Skeletal muscle tissue (tissue), 4 donors: ENCODE measurements around the gene DVL3. TPM values are rescaled to one million over a fixed set of nuclear protein-coding genes. Genes with fewer than 3 reads are reported as not detected.
A peak's percentile ranks its signal among the peaks of the same experiment; 100 is the strongest.
"Not testable (repeated sequence)": the region's sequence is repeated elsewhere in the genome, so short reads cannot be mapped to it uniquely, and the experiment has no call there.

Experiments
- H3K27ac ChIP-seq: one replicate; pipeline ENCODE4 v1.7.0; 2013; ENCODE audit warnings: mild to moderate bottlenecking, low read depth, low read length, inconsistent platforms
- H3K27me3 ChIP-seq, 3 donors: one replicate each; pipeline ENCODE4 v1.7.0; 2013; ENCODE audit warnings: low read length in 3 of 3; ENCODE audit not compliant: control insufficient read depth in 3 of 3, insufficient read depth in 3 of 3
- H3K36me3 ChIP-seq, 3 donors: one replicate each; pipeline ENCODE4 v1.7.0; 2013; ENCODE audit warnings: low read length in 3 of 3; ENCODE audit not compliant: control insufficient read depth in 3 of 3, insufficient read depth in 3 of 3
- H3K4me1 ChIP-seq, 3 donors: one replicate each; pipeline ENCODE4 v1.7.0; 2013; ENCODE audit warnings: low read length in 3 of 3, mild to moderate bottlenecking in 3 of 3; ENCODE audit not compliant: control insufficient read depth in 3 of 3, insufficient read depth in 3 of 3
- H3K4me3 ChIP-seq, 3 donors: one replicate each; pipeline ENCODE4 v1.7.0; 2013; ENCODE audit warnings: low read length in 3 of 3
- H3K9ac ChIP-seq, 3 donors: one replicate each; pipeline ENCODE4 v1.7.0; 2013; ENCODE audit warnings: low read length in 3 of 3, mild to moderate bottlenecking in 3 of 3, moderate library complexity in 2 of 3, low read depth in 1 of 3
- H3K9me3 ChIP-seq, 3 donors: one replicate each; pipeline ENCODE4 v1.7.0; 2013; ENCODE audit warnings: low read length in 3 of 3; ENCODE audit not compliant: control insufficient read depth in 3 of 3
- total RNA-seq: library from RNA; depleted of rRNA; stranded (reverse); fragments of >200 nt; gene quantifications from one replicate; pipeline ENCODE4 v1.2.3, GENCODE V29; 2014
- donor health status: Osteomylitis.

Gene DVL3
- total RNA-seq, 1 donor from 2014 or later, result 23.5 TPM

DNA sequence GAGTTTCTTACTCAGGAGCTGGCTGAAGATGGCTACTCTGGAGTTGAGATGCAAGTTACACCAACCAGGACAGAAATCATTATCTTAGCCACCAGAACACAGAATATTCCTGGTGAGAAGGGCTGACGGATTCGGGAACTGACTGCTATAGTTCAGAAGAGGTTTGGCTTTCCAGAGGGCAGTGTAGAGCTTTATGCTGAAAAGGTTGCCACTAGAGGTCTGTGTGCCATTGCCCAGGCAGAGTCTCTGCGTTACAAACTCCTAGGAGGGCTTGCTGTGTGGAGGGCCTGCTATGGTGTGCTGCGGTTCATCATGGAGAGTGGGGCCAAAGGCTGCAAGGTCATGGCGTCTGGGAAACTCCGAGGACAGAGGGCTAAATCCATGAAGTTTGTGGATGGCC is 5.4 kb upstream of the DVL3 start:
- not testable (repeated sequence) for H3K9ac ChIP-seq, H3K27ac ChIP-seq, H3K9me3 ChIP-seq, H3K4me3 ChIP-seq, H3K27me3 ChIP-seq
- Histone ChIP-seq H3K4me1 (peaks cover 19 to 24% (median 22%) of the 10 kb centered on the region in 3 donors), H3K36me3 (peaks cover 6 to 13% (median 7%) of the 10 kb centered on the region in 3 donors)

DNA sequence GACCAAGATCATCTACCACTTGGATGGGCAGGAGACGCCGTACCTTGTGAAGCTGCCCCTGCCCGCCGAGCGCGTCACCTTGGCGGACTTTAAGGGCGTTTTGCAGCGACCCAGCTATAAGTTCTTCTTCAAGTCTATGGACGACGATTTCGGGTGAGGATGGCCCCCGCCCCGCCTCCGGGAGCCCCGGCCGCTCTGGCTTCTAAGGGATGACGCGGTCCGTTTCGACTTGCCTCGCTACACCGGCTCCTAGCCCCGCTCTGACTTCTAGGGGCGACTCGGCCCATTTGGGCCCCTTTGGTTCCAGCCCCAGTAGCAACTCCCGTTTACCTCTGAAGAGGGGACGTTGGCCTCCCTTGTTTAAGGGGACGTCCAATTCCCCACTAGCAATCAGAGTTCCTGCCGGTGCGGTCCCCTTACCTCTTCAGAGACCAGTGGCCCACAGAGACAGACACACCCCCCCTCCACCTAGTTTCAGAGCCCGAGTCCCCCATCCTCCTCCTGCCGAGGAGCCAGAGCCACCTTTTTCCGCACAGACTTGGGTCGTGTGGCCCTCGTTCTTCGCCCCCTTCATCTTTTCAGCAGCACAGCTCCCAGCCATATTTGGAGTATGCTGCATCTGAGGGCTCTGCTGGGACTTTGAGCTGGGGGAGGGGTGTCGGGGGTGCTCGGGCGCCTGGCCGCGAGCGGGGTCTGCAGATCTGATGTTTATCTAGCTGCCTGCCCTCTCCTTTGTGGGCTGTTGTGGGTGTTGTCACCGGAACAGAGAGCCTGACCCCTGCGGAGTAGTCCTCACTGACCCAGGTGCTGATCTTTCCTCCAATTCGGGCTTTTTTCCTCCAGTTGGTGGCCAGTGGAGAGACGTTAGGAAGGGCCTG is 706 bp downstream of the DVL3 start:
- Histone ChIP-seq H3K27ac (peak overlapping the region; percentile 89), H3K9ac (peak overlapping the region; percentile 86 to 93 (median 93)), H3K4me3 (peak overlapping the region; percentile 85 to 96 (median 95)), H3K36me3 (no peaks in the 10 kb centered on the region), H3K4me1 (peaks cover 42 to 45% (median 44%) of the 10 kb centered on the region in 3 donors), H3K9me3 (no peaks in the 10 kb centered on the region), H3K27me3 (no peaks in the 10 kb centered on the region)

DNA sequence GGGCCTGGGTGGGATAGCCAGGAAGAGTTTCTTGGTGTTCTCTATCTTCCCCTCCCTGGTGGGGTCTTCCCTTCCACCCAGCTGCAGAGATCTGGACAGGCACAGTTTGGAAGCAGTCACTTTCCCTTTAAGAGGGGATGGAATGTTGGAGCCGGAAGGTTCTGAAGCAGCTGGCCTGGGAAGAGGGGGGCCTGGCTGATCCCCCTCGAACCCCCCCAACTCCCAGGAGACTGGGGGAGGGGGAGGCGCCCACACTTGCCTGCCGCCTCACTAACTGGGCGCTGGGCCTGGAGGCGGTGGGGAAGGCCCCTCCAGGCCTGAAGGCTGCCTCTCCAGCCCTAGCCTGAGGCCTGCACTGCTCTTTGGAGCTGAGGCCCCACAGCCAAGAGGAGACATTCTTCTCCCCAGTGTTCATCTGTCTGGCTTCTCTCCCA is 1.4 kb downstream of the DVL3 start:
- no peaks in the 10 kb centered on the region for H3K36me3 ChIP-seq
- peak overlapping the region; percentile 86 to 93 (median 93) for H3K9ac ChIP-seq
- H3K4me3 ChIP-seq, result peak overlapping the region; percentile 85 to 96 (median 95)
- H3K9me3 ChIP-seq, result no peaks in the 10 kb centered on the region
- peak overlapping the region; percentile 89 for H3K27ac ChIP-seq
- H3K27me3 ChIP-seq, result no peaks in the 10 kb centered on the region
- H3K4me1 ChIP-seq, result peaks cover 47 to 52% (median 50%) of the 10 kb centered on the region in 3 donors

DNA sequence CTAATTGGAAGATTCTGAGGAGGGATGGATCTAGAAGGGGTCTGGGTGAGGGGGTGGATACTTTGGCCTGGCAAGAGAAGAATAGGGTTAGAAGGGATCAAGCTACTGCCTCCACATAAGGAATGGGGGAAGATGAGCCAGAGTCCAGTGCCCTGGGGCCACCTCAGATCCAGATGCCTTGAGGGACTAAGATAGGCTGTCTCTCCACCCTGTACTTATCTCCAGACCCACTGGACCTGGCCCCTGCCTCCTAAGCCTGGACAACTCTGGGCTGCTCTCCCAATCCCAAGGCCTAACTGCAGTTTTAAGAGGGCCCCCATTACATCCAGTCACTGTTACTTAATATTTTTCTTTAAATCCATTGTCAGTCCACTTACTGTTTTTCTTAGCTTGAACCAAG is 2.0 kb downstream of the DVL3 start:
- peak overlapping the region; percentile 89 for H3K27ac ChIP-seq
- peaks cover 52 to 58% (median 56%) of the 10 kb centered on the region in 3 donors for H3K4me1 ChIP-seq
- no peaks in the 10 kb centered on the region for H3K27me3 ChIP-seq
- H3K4me3 ChIP-seq, result peak overlapping the region; percentile 85 to 96 (median 95)
- no peaks in the 10 kb centered on the region for H3K9me3 ChIP-seq
- no peaks in the 10 kb centered on the region for H3K36me3 ChIP-seq
- peak overlapping the region; percentile 86 to 93 (median 93) for H3K9ac ChIP-seq

DNA sequence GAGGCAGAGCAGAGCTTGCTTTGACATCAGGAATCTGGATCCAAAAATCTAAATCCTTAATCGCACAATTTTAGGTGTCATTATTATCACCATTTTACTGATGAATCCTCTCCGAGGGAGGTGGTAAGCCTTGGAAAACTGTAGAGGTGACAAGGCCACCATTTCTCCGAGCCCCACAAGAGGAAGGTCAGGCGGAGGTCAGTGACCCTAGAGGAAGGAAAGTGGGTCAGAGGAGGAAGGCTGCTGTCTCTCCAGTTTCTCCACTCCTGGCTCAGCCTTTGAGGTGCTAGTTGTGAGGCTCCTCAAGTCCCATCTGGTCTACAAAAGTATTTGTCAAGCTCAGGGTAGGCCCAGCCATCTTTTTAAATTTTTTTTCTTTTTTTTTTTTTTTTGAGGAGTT is 3.2 kb downstream of the DVL3 start:
- Histone ChIP-seq H3K36me3 (peaks cover 0 to 3% (median 2%) of the 10 kb centered on the region in 3 donors), H3K27ac (no peak overlapping the region), H3K27me3 (no peaks in the 10 kb centered on the region), H3K9ac (peak overlapping the region; percentile 29 to 86 (median 64)), H3K4me1 (peaks cover 55 to 65% (median 60%) of the 10 kb centered on the region in 3 donors), H3K4me3 (peak overlapping the region in 1 of 3 donors; percentile 2), H3K9me3 (no peaks in the 10 kb centered on the region)

- Histone ChIP-seq H3K4me3 (peak overlapping the region in 2 of 3 donors; percentile 35 to 43), H3K27ac (peak overlapping the region; percentile 69), H3K27me3 (no peaks in the 10 kb centered on the region), H3K9me3 (no peaks in the 10 kb centered on the region), H3K4me1 (peaks cover 48 to 56% (median 50%) of the 10 kb centered on the region in 3 donors), H3K9ac (peak overlapping the region; percentile 40 to 71 (median 57)), H3K36me3 (peaks cover 18 to 23% (median 22%) of the 10 kb centered on the region in 3 donors)
These were observed 5.3 kb downstream of the DVL3 start for GRCh38 chr3:184160456-184160855.

DNA sequence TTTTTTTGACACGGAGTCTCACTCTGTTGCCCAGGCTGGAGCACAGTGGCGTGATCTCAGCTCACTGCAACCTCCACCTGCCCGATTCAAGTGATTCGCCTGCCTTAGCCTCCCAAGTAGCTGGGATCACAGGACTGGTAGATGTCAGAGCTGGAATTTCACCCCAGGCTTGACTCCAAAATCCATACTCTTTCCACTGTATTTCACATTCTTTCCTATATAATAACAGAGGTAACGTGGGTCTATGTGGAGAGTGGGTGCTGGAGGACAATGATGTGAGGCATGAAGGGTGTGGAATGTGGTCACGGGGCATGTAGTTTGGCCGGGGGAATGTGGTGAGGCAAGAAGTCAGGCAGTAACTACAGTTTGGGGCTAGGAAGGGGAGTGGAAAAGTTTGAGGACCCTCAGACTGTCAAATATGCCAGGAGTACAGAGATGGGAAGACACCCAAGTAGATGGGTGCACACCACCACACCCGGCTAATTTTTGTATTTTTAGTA is 7.4 kb downstream of the DVL3 start:
- peaks cover 36 to 45% (median 40%) of the 10 kb centered on the region in 3 donors for H3K4me1 ChIP-seq
- H3K27ac ChIP-seq, result peak overlapping the region; percentile 7
- H3K9me3 ChIP-seq, H3K4me3 ChIP-seq, H3K27me3 ChIP-seq: not testable (repeated sequence)
- peaks cover 39 to 44% (median 43%) of the 10 kb centered on the region in 3 donors for H3K36me3 ChIP-seq
- H3K9ac ChIP-seq, result peak overlapping the region in 1 of 3 donors; percentile 3

GRCh38 chr3:184164648-184165330 is 9.6 kb downstream of the DVL3 start:
- no peaks in the 10 kb centered on the region for H3K27me3 ChIP-seq
- H3K36me3 ChIP-seq, result peaks cover 59 to 61% (median 60%) of the 10 kb centered on the region in 3 donors
- no peak overlapping the region for H3K9ac ChIP-seq
- no peak overlapping the region for H3K4me3 ChIP-seq
- no peak overlapping the region for H3K27ac ChIP-seq
- no peaks in the 10 kb centered on the region for H3K9me3 ChIP-seq
- peaks cover 27 to 38% (median 27%) of the 10 kb centered on the region in 3 donors for H3K4me1 ChIP-seq

GRCh38 chr3:184165543-184165942 is 10.4 kb downstream of the DVL3 start:
- H3K36me3 ChIP-seq, result peaks cover 60 to 62% (median 61%) of the 10 kb centered on the region in 3 donors
- peaks cover 21 to 33% (median 21%) of the 10 kb centered on the region in 3 donors for H3K4me1 ChIP-seq
- H3K9me3 ChIP-seq, result no peaks in the 10 kb centered on the region
- H3K4me3 ChIP-seq, result no peak overlapping the region
- no peak overlapping the region for H3K27ac ChIP-seq
- H3K9ac ChIP-seq, result no peak overlapping the region
- H3K27me3 ChIP-seq, result no peaks in the 10 kb centered on the region
